DOHH2 (cell line): ENCODE data around the gene CBFA2T2.

Source experiments
- EZH2phosphoT487 ChIP-seq: fragments of 200-600 bp; sonication (generic); IDR thresholded peaks from 2 replicates; pipeline ENCODE4 v1.6.1; 2017; ENCODE audit warnings: borderline replicate concordance, mild to moderate bottlenecking, antibody characterized with exemption, low read length, moderate library complexity, mixed read lengths
- TF ChIP-seq, protein P1 (sequence below): fragments of 200-600 bp; sonication (generic); IDR thresholded peaks from one replicate; pipeline ENCODE4 v1.5.1; 2014; ENCODE audit warnings: antibody characterized with exemption, mild to moderate bottlenecking, low read depth, low read length; ENCODE audit not compliant: poor library complexity, severe bottlenecking

DNA sequence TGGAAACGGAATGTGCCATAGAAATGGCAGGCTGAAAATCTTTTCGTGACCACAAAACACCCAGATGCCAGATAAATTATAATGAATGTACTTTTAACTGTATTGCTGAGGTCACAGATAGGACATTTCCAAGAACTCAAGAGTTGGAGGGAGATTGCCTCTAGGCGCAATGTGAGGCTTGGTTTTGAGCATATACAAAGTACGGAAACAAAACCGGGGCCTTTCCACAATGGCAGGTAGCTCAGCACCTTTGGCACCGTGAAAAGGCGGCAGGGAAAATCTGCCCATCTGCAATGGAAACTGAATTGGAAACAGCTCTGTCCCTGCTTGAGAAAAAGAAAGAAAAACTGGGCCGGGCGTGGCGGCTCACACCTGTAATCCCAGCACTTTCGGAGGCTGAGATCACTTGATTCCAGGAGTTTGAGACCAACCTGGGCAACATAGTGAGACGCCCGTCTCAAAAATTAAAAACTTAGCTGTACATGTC lies 161.7 kb downstream of the CBFA2T2 start:
- TF ChIP-seq, protein P1, sequence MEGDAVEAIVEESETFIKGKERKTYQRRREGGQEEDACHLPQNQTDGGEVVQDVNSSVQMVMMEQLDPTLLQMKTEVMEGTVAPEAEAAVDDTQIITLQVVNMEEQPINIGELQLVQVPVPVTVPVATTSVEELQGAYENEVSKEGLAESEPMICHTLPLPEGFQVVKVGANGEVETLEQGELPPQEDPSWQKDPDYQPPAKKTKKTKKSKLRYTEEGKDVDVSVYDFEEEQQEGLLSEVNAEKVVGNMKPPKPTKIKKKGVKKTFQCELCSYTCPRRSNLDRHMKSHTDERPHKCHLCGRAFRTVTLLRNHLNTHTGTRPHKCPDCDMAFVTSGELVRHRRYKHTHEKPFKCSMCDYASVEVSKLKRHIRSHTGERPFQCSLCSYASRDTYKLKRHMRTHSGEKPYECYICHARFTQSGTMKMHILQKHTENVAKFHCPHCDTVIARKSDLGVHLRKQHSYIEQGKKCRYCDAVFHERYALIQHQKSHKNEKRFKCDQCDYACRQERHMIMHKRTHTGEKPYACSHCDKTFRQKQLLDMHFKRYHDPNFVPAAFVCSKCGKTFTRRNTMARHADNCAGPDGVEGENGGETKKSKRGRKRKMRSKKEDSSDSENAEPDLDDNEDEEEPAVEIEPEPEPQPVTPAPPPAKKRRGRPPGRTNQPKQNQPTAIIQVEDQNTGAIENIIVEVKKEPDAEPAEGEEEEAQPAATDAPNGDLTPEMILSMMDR = no peak
- no peak for TF ChIP-seq EZH2phosphoT487
